Measurements from ENCODE around the gene AMPD3. TPM values are rescaled to one million over a fixed set of nuclear protein-coding genes. Genes with fewer than 3 reads are reported as not detected.

The AMPD3 gene
- total RNA-seq, 2 experiments from 2014 or later, result 13.2 to 14.1 TPM

- no peaks in the 10 kb centered on the region for H3K9me3 Mint-ChIP-seq
- H3K4me3 ChIP-seq (ENCODE audit: low read length), result no peak overlapping the region
- no peaks in the 10 kb centered on the region for H3K27me3 ChIP-seq (ENCODE audit: control insufficient read depth in 1 of 2, insufficient read depth in 2 of 2, low read length in 2 of 2)
- no peak overlapping the region for H3K27ac Mint-ChIP-seq
- POLR2A ChIA-PET, result no interaction called here
- H3K27me3 Mint-ChIP-seq, result no peaks in the 10 kb centered on the region
- peaks cover under 1% of the 10 kb centered on the region for H3K36me3 ChIP-seq (ENCODE audit: insufficient read depth, low read length)
- peaks cover 0 to 3% of the 10 kb centered on the region in 2 experiments for H3K9me3 ChIP-seq (ENCODE audit: control insufficient read depth in 1 of 2, insufficient read depth in 1 of 2, low read length in 2 of 2)
- intact Hi-C loops (cut with DNase I, micrococcal nuclease), result loop anchor here in 1 of 2 experiments (2.0 kb wide), 1 partner anchor 126 kb away; no protein-coding TSS in a partner anchor
- peaks cover 7% of the 10 kb centered on the region for H3K36me3 Mint-ChIP-seq (ENCODE audit: low read depth)
- no peak overlapping the region for H3K4me3 Mint-ChIP-seq
- no peak for ATAC-seq (ENCODE audit: poor library complexity)
- no peak overlapping the region for H3K27ac ChIP-seq (ENCODE audit: low read depth in 1 of 2, low read length in 2 of 2)
- peaks cover 47% of the 10 kb centered on the region for H3K4me1 Mint-ChIP-seq (ENCODE audit: low read depth)
- peaks cover 13% of the 10 kb centered on the region for H3K4me1 ChIP-seq (ENCODE audit: insufficient read depth, low read length)
- CTCF ChIA-PET, result interaction anchor here (1.0 kb wide), 1 partner anchor 80 kb away, joined by 3 read pairs; no protein-coding TSS in a partner anchor
- DNase-seq, result no peak
- no peak for TF ChIP-seq CTCF (IDR thresholded peaks at IDR 0.05)
Measured at GRCh38 chr11:10538924-10539323, 83.9 kb downstream of the AMPD3 start.

- no peaks in the 10 kb centered on the region for H3K36me3 ChIP-seq (ENCODE audit: insufficient read depth, low read length)
- peak overlapping the region; percentile 77 for H3K27ac Mint-ChIP-seq
- peak overlapping the region; percentile 93 for H3K4me3 Mint-ChIP-seq
- intact Hi-C loops (cut with DNase I, micrococcal nuclease), result loop anchor here in 1 of 2 experiments (2.0 kb wide), 1 partner anchor 127 kb away; no protein-coding TSS in a partner anchor
- peaks cover 0 to 6% of the 10 kb centered on the region in 2 experiments for H3K9me3 ChIP-seq (ENCODE audit: control insufficient read depth in 1 of 2, insufficient read depth in 1 of 2, low read length in 2 of 2)
- TF ChIP-seq CTCF (IDR thresholded peaks at IDR 0.05), result no peak
- H3K4me1 Mint-ChIP-seq (ENCODE audit: low read depth), result peaks cover 47% of the 10 kb centered on the region
- no peaks in the 10 kb centered on the region for H3K9me3 Mint-ChIP-seq
- peaks cover 5% of the 10 kb centered on the region for H3K36me3 Mint-ChIP-seq (ENCODE audit: low read depth)
- H3K27me3 Mint-ChIP-seq, result no peaks in the 10 kb centered on the region
- ATAC-seq (ENCODE audit: poor library complexity), result no peak
- H3K4me3 ChIP-seq (ENCODE audit: low read length), result no peak overlapping the region
- H3K27ac ChIP-seq (ENCODE audit: low read depth in 1 of 2, low read length in 2 of 2), result no peak overlapping the region
- H3K27me3 ChIP-seq (ENCODE audit: control insufficient read depth in 1 of 2, insufficient read depth in 2 of 2, low read length in 2 of 2), result no peaks in the 10 kb centered on the region
- no peak for DNase-seq
- CTCF ChIA-PET, result no interaction called here
- peaks cover 13% of the 10 kb centered on the region for H3K4me1 ChIP-seq (ENCODE audit: insufficient read depth, low read length)
- POLR2A ChIA-PET, result interaction anchor here (2.6 kb wide), 1 partner anchor 80 kb away, joined by 12 read pairs; no protein-coding TSS in a partner anchor
Measured at GRCh38 chr11:10539339-10539738, 84.3 kb downstream of the AMPD3 start.

GRCh38 chr11:10540546-10540914 lies 85.5 kb downstream of the AMPD3 start:
- POLR2A ChIA-PET, result interaction anchor here (0.6 to 2.6 kb wide), 13 partner anchors 9 to 1080 kb away, joined by 3 to 18 read pairs (median 6); partner anchors contain the start of genes AMPD3, EIF4G2, ZBED5 and ZNF143
- ATAC-seq (ENCODE audit: poor library complexity) (no peak), DNase-seq (peak in 1 of 14 experiments; percentile 2)
- H3K27me3 Mint-ChIP-seq, result no peaks in the 10 kb centered on the region
- peaks cover 5% of the 10 kb centered on the region for H3K36me3 Mint-ChIP-seq (ENCODE audit: low read depth)
- Histone ChIP-seq H3K4me3 (ENCODE audit: low read length) (peak overlapping the region; percentile 70), H3K4me1 (ENCODE audit: insufficient read depth, low read length) (peaks cover 13% of the 10 kb centered on the region), H3K36me3 (ENCODE audit: insufficient read depth, low read length) (no peaks in the 10 kb centered on the region), H3K27ac (ENCODE audit: low read depth in 1 of 2, low read length in 2 of 2) (peak overlapping the region; percentile 25 to 72), H3K27me3 (ENCODE audit: control insufficient read depth in 1 of 2, insufficient read depth in 2 of 2, low read length in 2 of 2) (no peaks in the 10 kb centered on the region), H3K9me3 (ENCODE audit: control insufficient read depth in 1 of 2, insufficient read depth in 1 of 2, low read length in 2 of 2) (peaks cover 0 to 14% of the 10 kb centered on the region in 2 experiments)
- intact Hi-C loops (cut with DNase I, micrococcal nuclease), result loop anchor here (2.0 to 10.0 kb wide), 6 partner anchors 83 to 1856 kb away; partner anchors contain the start of genes ADM (in 1 of the 2), AMPD3 (in 1 of the 2), RPL27A (in 1 of the 2) and TRIM66 (in 1 of the 2)
- peak overlapping the region; percentile 77 for H3K27ac Mint-ChIP-seq
- H3K4me3 Mint-ChIP-seq, result peak overlapping the region; percentile 93
- no peak for TF ChIP-seq CTCF (IDR thresholded peaks at IDR 0.05)
- no peaks in the 10 kb centered on the region for H3K9me3 Mint-ChIP-seq
- CTCF ChIA-PET, result interaction anchor here (0.5 to 2.8 kb wide), 26 partner anchors 8 to 1331 kb away, joined by 3 to 23 read pairs (median 7); partner anchors contain the start of gene AMPD3
- H3K4me1 Mint-ChIP-seq (ENCODE audit: low read depth), result peaks cover 47% of the 10 kb centered on the region

Data from CD4-positive, alpha-beta T cell (primary cell).